Right atrium auricular region (tissue), 2 donors: ENCODE results near the gene GSTO2. TPM values are rescaled to one million over a fixed set of nuclear protein-coding genes. Genes with fewer than 3 reads are reported as not detected.
A peak's percentile ranks its signal among the peaks of the same experiment; 100 is the strongest.

Experiments used
- DNase-seq: peaks from one replicate; pipeline ENCODE4 v3.0.0-alpha.2; 2019; ENCODE audit warnings: low spot score
- H3K27ac ChIP-seq, 2 donors: fragments of 200-600 bp; sonication (generic); 1 replicate in 1 of 2; 2 replicates in 1 of 2; pipeline ENCODE4 v1.5.1; 2016 to 2019
- H3K27me3 ChIP-seq, 2 donors: fragments of 200-600 bp; sonication (generic); one replicate each; pipeline versions ENCODE4 v1.5.1 to v1.6.0; 2017 to 2019
- H3K36me3 ChIP-seq: fragments of 200-600 bp; sonication (generic); one replicate; pipeline ENCODE4 v1.5.1; 2016
- H3K4me1 ChIP-seq, 2 donors: fragments of 200-600 bp; sonication (generic); one replicate each; pipeline versions ENCODE4 v1.5.1 to v1.6.0; 2017 to 2019
- H3K4me3 ChIP-seq, 2 donors: fragments of 200-600 bp; sonication (generic); 1 replicate in 1 of 2; 2 replicates in 1 of 2; pipeline ENCODE4 v1.5.1; 2017 to 2019; ENCODE audit warnings: mild to moderate bottlenecking in 1 of 2, moderate library complexity in 1 of 2
- H3K9me3 ChIP-seq, 2 donors: fragments of 200-600 bp; sonication (generic); one replicate each; pipeline ENCODE4 v1.5.1; 2019
- total RNA-seq, 2 donors: library from RNA; depleted of rRNA; stranded (reverse); fragments of >200 nt; gene quantifications; one replicate each; pipeline ENCODE4 v1.1.0, GENCODE V29; 2016
- TF ChIP-seq, protein P1 (sequence below), 2 donors: fragments of 200-600 bp; sonication (generic); IDR thresholded peaks; one replicate each; pipeline ENCODE4 v1.5.1; 2019; ENCODE audit warnings: antibody characterized with exemption in 2 of 2

GSTO2 gene
- total RNA-seq, 2 donors from 2014 or later, result 0.55 to 0.63 TPM

DNA sequence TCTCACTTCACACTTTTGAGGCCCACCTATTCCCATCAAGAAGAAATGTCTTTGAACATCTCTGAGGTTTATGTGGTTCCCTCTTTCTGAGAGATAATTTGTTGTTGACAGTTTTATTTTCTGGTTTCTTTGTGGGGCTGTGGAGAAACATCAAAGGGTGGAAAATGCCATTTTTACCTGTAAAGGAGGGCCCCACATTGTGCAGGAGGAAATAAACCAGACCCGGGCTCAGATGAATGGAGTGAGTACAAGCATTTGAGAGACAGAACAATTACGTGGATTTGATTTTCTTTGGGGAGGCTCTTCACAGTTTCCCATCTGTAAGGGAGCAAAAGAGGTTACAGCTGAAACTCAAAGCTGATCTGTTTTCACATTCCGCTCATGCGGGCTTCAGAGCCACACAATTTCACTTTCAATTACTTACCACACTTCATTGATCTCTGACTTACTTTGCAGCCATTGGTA is 39.5 kb downstream of the GSTO2 start:
- H3K27me3 ChIP-seq, result no peaks in the 10 kb centered on the region
- peaks cover 0 to 92% of the 10 kb centered on the region in 2 donors for H3K4me1 ChIP-seq
- TF ChIP-seq, protein P1, sequence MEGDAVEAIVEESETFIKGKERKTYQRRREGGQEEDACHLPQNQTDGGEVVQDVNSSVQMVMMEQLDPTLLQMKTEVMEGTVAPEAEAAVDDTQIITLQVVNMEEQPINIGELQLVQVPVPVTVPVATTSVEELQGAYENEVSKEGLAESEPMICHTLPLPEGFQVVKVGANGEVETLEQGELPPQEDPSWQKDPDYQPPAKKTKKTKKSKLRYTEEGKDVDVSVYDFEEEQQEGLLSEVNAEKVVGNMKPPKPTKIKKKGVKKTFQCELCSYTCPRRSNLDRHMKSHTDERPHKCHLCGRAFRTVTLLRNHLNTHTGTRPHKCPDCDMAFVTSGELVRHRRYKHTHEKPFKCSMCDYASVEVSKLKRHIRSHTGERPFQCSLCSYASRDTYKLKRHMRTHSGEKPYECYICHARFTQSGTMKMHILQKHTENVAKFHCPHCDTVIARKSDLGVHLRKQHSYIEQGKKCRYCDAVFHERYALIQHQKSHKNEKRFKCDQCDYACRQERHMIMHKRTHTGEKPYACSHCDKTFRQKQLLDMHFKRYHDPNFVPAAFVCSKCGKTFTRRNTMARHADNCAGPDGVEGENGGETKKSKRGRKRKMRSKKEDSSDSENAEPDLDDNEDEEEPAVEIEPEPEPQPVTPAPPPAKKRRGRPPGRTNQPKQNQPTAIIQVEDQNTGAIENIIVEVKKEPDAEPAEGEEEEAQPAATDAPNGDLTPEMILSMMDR (IDR thresholded peaks at IDR 0.05), result no peak
- DNase-seq, result no peak
- no peak overlapping the region for H3K4me3 ChIP-seq
- H3K9me3 ChIP-seq, result no peaks in the 10 kb centered on the region
- peak overlapping the region; percentile 96 to 97 for H3K27ac ChIP-seq
- peaks cover 39% of the 10 kb centered on the region for H3K36me3 ChIP-seq

DNA sequence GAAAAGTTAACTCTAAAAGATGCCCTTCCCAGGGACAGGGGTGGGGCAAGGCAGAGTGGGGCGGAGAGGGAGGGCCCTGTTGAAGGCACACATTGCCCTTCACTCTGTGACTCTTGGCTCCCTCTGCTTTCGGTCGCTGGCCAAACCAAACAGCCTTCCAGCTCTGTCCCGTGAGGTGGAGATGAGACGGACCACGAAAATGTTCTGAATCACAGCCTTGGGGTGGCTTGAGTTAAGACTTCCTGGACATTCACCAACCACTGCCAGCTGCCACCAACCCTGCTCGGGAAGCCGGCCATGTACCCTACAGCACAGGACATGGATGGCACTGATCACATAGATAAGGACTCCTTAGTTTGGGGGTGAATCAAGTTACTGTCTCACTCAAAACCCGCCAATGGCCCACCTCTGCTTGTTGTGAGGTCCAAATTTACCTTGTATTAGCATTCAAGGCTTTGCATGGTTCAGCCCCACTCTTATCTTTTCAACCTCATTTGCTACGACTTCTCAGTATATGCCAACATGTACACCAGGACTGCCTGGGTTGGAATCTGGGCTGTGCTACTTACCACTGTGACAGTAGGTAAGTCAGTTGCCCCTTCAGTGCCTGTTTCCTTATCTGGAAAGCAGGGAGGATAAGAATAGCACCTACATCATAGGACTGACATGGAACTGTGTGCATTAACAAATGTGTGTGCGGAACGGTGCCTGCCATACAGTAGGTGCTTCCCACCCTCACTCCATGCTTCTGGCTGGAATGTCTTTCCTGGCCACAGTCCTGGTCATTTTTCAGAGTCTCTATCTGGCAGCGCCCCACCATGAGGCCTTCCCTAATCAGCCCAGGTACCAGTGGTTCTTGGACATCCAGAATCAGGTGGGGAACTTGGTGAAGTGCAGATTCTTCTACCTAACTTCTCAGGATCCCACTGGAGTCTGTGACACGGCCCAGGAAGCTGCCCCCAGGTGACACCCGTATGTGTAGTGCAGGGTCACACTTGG is 41.3 kb downstream of the GSTO2 start:
- peak; percentile 88 for DNase-seq
- peaks cover 57% of the 10 kb centered on the region for H3K36me3 ChIP-seq

DNA sequence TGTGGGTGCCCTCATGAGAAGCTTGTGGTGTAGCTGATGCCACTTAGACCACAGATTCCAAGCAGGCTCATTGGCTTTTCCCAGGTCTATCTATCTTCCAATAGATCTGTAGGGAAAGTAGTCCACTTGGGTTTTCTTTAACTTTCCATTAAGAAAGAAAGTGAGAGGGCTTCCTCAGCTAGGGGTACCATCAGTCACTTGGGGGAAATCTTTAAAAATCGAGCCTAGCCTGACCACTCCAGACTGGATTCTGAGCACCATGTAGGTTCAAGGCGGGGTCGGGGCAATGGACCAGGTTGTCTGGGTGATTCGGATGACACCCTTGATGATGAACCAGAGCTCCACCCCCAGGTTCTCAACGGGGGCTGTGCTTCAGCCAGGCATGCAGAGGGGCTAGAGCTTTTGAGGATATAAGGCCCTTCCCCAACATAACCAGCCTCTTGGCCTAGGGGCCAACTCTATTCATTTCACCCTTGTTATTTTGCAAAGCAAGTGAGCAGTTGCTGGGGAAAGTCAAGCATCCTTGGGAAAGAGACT is 42.3 kb downstream of the GSTO2 start:
- peaks cover 63% of the 10 kb centered on the region for H3K36me3 ChIP-seq
- H3K9me3 ChIP-seq, result no peaks in the 10 kb centered on the region
- H3K27ac ChIP-seq, result peak overlapping the region; percentile 96 to 97
- no peak for DNase-seq
- TF ChIP-seq, protein P1 (IDR thresholded peaks at IDR 0.05), result no peak
- H3K27me3 ChIP-seq, result no peaks in the 10 kb centered on the region
- peaks cover 0 to 75% of the 10 kb centered on the region in 2 donors for H3K4me1 ChIP-seq
- no peak overlapping the region for H3K4me3 ChIP-seq

More for the DNA sequence above, 41.3 kb downstream of the GSTO2 start:
- no peaks in the 10 kb centered on the region for H3K9me3 ChIP-seq
- H3K27ac ChIP-seq, result peak overlapping the region; percentile 96 to 97
- no peaks in the 10 kb centered on the region for H3K27me3 ChIP-seq
- TF ChIP-seq, protein P1 (IDR thresholded peaks at IDR 0.05), result no peak
- no peak overlapping the region for H3K4me3 ChIP-seq
- peaks cover 0 to 82% of the 10 kb centered on the region in 2 donors for H3K4me1 ChIP-seq

DNA sequence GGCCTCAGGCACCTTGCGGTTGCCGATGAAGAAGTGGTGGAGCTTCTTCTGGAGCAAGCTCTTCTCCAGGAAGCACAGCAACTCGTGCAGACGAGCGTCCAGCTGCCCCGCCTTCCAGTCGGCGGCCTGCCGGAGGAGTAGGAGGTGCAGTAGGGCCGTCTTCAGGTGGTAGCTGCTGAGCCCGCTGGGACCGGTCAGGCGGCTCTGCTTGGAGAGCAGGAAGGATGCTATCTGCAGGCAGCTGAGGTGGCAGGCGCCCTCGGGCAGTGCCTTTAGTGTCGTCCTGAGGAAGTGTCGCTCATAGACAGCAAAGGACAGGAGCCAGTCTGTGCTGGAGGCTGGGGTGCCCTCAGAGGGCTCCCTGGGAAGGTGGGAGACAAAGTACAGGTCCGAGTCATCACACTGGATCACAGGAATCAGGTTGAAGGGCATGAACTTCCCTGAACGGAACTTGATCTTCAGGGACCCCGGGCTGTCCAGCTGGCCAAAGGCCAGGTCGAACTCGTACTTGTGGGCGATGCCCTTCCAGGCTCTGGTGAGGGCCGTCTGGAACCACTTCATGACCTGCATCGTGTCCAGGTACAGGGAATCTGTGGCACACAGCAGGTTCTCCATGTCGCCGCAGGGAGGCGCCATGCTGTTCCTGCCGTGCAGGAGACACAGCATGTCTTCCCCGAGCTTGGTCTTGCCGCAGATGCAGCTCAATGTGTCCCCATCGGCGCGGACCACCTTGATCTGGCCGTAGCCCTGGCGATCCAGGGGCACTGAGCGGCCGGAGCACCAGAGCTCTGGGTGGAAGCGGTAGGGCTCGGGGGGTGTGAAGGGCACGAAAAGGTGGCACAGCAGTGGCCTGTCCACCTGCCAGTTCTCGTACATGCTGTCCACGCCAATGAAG is 45.9 kb downstream of the GSTO2 start:
- H3K4me1 ChIP-seq, result peaks cover 0 to 82% of the 10 kb centered on the region in 2 donors
- no peak overlapping the region for H3K4me3 ChIP-seq
- H3K27ac ChIP-seq, result peak overlapping the region in 1 of 2 donors; percentile 24
- H3K27me3 ChIP-seq, result no peaks in the 10 kb centered on the region
- H3K36me3 ChIP-seq, result peaks cover 53% of the 10 kb centered on the region
- TF ChIP-seq, protein P1 (IDR thresholded peaks at IDR 0.05), result no peak
- no peaks in the 10 kb centered on the region for H3K9me3 ChIP-seq
- DNase-seq, result no peak

DNA sequence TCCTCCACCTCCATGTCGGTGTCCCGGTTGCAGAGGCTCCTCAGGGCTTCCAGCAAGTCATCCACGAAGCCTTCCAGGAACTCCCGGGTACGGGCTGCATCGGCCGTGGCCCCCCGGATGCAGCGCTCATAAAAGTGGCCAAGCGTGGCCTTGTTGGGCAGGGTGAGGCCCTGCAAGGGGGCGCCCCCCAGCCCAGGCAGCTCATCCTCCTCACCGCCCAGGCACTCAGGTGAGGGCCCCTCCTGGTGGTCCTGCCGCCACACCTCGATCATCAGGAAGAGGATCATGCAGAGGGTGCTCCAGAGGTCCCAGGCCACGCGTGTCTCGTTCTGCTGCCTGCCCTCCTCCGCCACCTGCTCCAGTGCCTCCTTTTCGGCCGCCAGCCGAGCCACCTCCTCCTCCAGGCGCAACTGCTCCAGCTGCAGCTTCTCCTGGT is 46.5 kb downstream of the GSTO2 start:
- peaks cover 53% of the 10 kb centered on the region for H3K36me3 ChIP-seq
- no peak overlapping the region for H3K4me3 ChIP-seq
- H3K4me1 ChIP-seq, result peaks cover 0 to 82% of the 10 kb centered on the region in 2 donors
- no peaks in the 10 kb centered on the region for H3K27me3 ChIP-seq
- DNase-seq, result no peak
- peak overlapping the region in 1 of 2 donors; percentile 99 for H3K27ac ChIP-seq
- TF ChIP-seq, protein P1 (IDR thresholded peaks at IDR 0.05), result no peak
- no peaks in the 10 kb centered on the region for H3K9me3 ChIP-seq
